OCI-LY7 (cell line): ENCODE measurements around the gene OSBPL7. TPM values are rescaled to one million over a fixed set of nuclear protein-coding genes. Genes with fewer than 3 reads are reported as not detected.

Experiments used
- BruUV-seq: library from RNA; stranded (reverse); fragments of 400-500 nt; replicated peaks from 2 replicates; lab custom pipeline; 2021; lab: Mats Ljungman, UMichigan
- CTCF ChIA-PET: fragments of 300-600 bp; sonication (Branson Sonifier 250); formaldehyde crosslinking; loops from one replicate; lab custom pipeline; 2022; ENCODE audit warnings: antibody characterized with exemption; ENCODE audit not compliant: unreplicated experiment; lab: Charles Lee
- POLR2A ChIA-PET: fragments of 300-600 bp; sonication (Branson Sonifier 250); formaldehyde crosslinking; loops from one replicate; lab custom pipeline; 2022; ENCODE audit warnings: antibody characterized with exemption; lab: Charles Lee
- DNase-seq: peaks from one replicate; pipeline ENCODE4 v3.0.0-alpha.2; 2015; ENCODE audit warnings: low spot score
- H2AFZ ChIP-seq: fragments of 200-600 bp; sonication (generic), shearing (Covaris generic); 2 replicates; pipeline ENCODE4 v1.6.1; 2014; ENCODE audit warnings: mild to moderate bottlenecking, antibody characterized with exemption, low read length, moderate library complexity
- H3K27ac ChIP-seq: fragments of 200-600 bp; sonication (generic); 2 replicates; pipeline ENCODE4 v1.5.1; 2014; ENCODE audit warnings: mixed run types, low read depth, mild to moderate bottlenecking, moderate library complexity, low read length, inconsistent platforms; ENCODE audit not compliant: poor library complexity, severe bottlenecking
- H3K36me3 ChIP-seq: fragments of 200-600 bp; sonication (generic); 2 replicates; pipeline ENCODE4 v1.6.1; 2014; ENCODE audit warnings: mild to moderate bottlenecking, antibody characterized with exemption, low read length, moderate library complexity, mixed read lengths; ENCODE audit not compliant: insufficient read depth
- H3K4me1 ChIP-seq: fragments of 200-600 bp; sonication (generic); 2 replicates; pipeline ENCODE4 v1.5.1; 2014; ENCODE audit warnings: mild to moderate bottlenecking, low read length; ENCODE audit not compliant: insufficient read depth, poor library complexity, severe bottlenecking
- H3K4me2 ChIP-seq: fragments of 200-600 bp; sonication (generic); 2 replicates; pipeline ENCODE4 v1.6.1; 2014; ENCODE audit warnings: mild to moderate bottlenecking, low read length
- H3K4me3 ChIP-seq: fragments of 200-600 bp; sonication (generic); 2 replicates; pipeline ENCODE4 v1.5.1; 2014; ENCODE audit warnings: mild to moderate bottlenecking, low read depth, low read length; ENCODE audit not compliant: poor library complexity, severe bottlenecking
- H3K79me2 ChIP-seq: fragments of 200-600 bp; sonication (generic); 2 replicates; pipeline ENCODE4 v1.6.1; 2016; ENCODE audit warnings: low read depth, mild to moderate bottlenecking, low read length, moderate library complexity, mixed read lengths; ENCODE audit not compliant: insufficient read depth
- H3K9me2 ChIP-seq: fragments of 200-600 bp; sonication (generic); 2 replicates; pipeline ENCODE4 v1.6.1; 2016; ENCODE audit warnings: mild to moderate bottlenecking, low read length, mixed read lengths; ENCODE audit not compliant: insufficient read depth
- H3K9me3 ChIP-seq: fragments of 200-600 bp; sonication (generic); 2 replicates; pipeline ENCODE4 v1.6.1; 2014; ENCODE audit warnings: mild to moderate bottlenecking, mixed run types, low read length, mixed read lengths
- H4K20me1 ChIP-seq: fragments of 200-600 bp; sonication (generic); 2 replicates; pipeline ENCODE4 v1.6.1; 2014; ENCODE audit warnings: mild to moderate bottlenecking, antibody characterized with exemption, low read length, moderate library complexity, mixed read lengths; ENCODE audit not compliant: insufficient read depth
- CTCF ChIP-seq: fragments of 200-600 bp; sonication (generic); conservative IDR thresholded peaks from 2 replicates; pipeline ENCODE4 v1.5.1; 2014; ENCODE audit warnings: mild to moderate bottlenecking, antibody characterized with exemption, low read length, moderate library complexity, mixed read lengths
- EZH2phosphoT487 ChIP-seq: fragments of 200-600 bp; sonication (generic); IDR thresholded peaks from 2 replicates; pipeline ENCODE4 v1.6.1; 2018; ENCODE audit warnings: low read depth, borderline replicate concordance, mild to moderate bottlenecking, mixed run types, antibody characterized with exemption, low read length, moderate library complexity, mixed read lengths
- intact Hi-C: fragments of 100-400 bp; cut with micrococcal nuclease; formaldehyde crosslinking; loops from one replicate; pipeline ENCODE4 v1.10.0; 2022; ENCODE audit not compliant: unreplicated experiment
- total RNA-seq, 2 experiments: library from RNA; depleted of rRNA in 1 of 2; stranded (reverse); fragments of >200 nt in 1 of 2; shearing (Covaris generic) in 1 of 2; gene quantifications; 2 replicates each; pipeline ENCODE4 v1.2.3, GENCODE V29; 2014 to 2022

OSBPL7 gene
- total RNA-seq, 2 experiments from 2014 or later = 24.4 to 35.7 TPM

- Histone ChIP-seq H4K20me1 (no peaks in the 10 kb centered on the region), H3K4me3 (peak overlapping the region; percentile 93), H3K79me2 (peaks cover 21% of the 10 kb centered on the region), H2AFZ (no peak overlapping the region), H3K4me1 (peaks cover 19% of the 10 kb centered on the region), H3K4me2 (peak overlapping the region; percentile 92), H3K9me2 (no peaks in the 10 kb centered on the region), H3K9me3 (no peaks in the 10 kb centered on the region), H3K36me3 (peaks cover 33% of the 10 kb centered on the region), H3K27ac (no peak overlapping the region)
- CTCF ChIA-PET = no interaction called here
- POLR2A ChIA-PET = interaction anchor here (1.5 kb wide), 1 partner anchor 14 kb away, joined by 4 read pairs; no protein-coding TSS in a partner anchor
- intact Hi-C loops = no loop called here
- TF ChIP-seq CTCF = no peak
- no peak for TF ChIP-seq EZH2phosphoT487
- BruUV-seq = no TSS peak
- no peak for DNase-seq
These were observed 8.3 kb upstream of the OSBPL7 start for GRCh38 chr17:47829870-47830269.

GRCh38 chr17:47823519-47823918 lies 1.9 kb upstream of the OSBPL7 start:
- Histone ChIP-seq H2AFZ (no peak overlapping the region), H3K9me3 (no peaks in the 10 kb centered on the region), H3K36me3 (peaks cover 45% of the 10 kb centered on the region), H3K4me1 (peaks cover 16% of the 10 kb centered on the region), H3K27ac (no peak overlapping the region), H3K4me3 (no peak overlapping the region), H3K4me2 (no peak overlapping the region), H3K79me2 (peaks cover 7% of the 10 kb centered on the region; the same call in 1 of the 2 replicates), H3K9me2 (no peaks in the 10 kb centered on the region), H4K20me1 (no peaks in the 10 kb centered on the region)
- intact Hi-C loops = no loop called here
- BruUV-seq = TSS peak; percentile 73
- no peak for DNase-seq
- POLR2A ChIA-PET = no interaction called here
- TF ChIP-seq CTCF = no peak
- no peak for TF ChIP-seq EZH2phosphoT487
- CTCF ChIA-PET = no interaction called here

- H3K4me2 ChIP-seq = no peak overlapping the region
- H3K4me3 ChIP-seq = no peak overlapping the region
- H3K79me2 ChIP-seq = peaks cover 7% of the 10 kb centered on the region; the same call in 1 of the 2 replicates
- CTCF ChIA-PET = interaction anchor here (0.6 to 1.0 kb wide), 2 partner anchors 8 to 129 kb away, joined by 3 read pairs; partner anchors contain the start of genes LRRC46 and MRPL10
- H3K4me1 ChIP-seq = peaks cover 16% of the 10 kb centered on the region
- H3K9me3 ChIP-seq = no peaks in the 10 kb centered on the region
- DNase-seq = no peak
- H3K27ac ChIP-seq = no peak overlapping the region
- POLR2A ChIA-PET = interaction anchor here (2.1 kb wide), 1 partner anchor 8 kb away, joined by 13 read pairs; the partner anchor contains the start of genes LRRC46 and MRPL10
- H3K36me3 ChIP-seq = peaks cover 41% of the 10 kb centered on the region
- H3K9me2 ChIP-seq = no peaks in the 10 kb centered on the region
- no peak for TF ChIP-seq CTCF
- TF ChIP-seq EZH2phosphoT487 = no peak
- H2AFZ ChIP-seq = no peak overlapping the region
- no TSS peak for BruUV-seq
- no peaks in the 10 kb centered on the region for H4K20me1 ChIP-seq
- intact Hi-C loops = no loop called here
These were observed 1.2 kb upstream of the OSBPL7 start for GRCh38 chr17:47822785-47823184.
